ENCODE results near the gene PPP6R3. TPM values are rescaled to one million over a fixed set of nuclear protein-coding genes. Genes with fewer than 3 reads are reported as not detected.

The PPP6R3 gene
- total and polyA plus RNA-seq, 2 of the 13 experiments (the other 11 are each of a cell fraction or from before 2014, with no cell fraction given): 41.2 to 83.4 TPM

DNA sequence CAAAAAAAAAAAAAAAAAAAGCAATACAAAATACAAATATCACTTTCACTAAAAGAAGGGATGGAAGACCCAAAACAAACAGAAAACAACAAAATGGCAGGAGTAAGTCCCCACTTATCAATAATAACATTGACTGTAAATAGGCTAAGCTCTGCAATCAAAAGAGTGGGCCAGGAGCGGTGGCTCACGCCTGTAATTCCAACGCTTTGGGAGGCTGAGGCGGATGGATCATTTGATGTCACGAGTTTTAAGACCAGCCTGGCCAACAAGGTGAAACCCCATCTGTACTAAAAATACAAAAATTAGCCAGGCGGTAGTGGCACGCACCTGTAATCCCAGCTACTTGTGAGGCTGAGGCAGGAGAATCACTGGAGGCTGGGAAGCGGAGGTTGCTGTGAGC, 9.8 kb upstream of the PPP6R3 start:
- Histone ChIP-seq H3K9me3 (ENCODE audit: low read length) (no peaks in the 10 kb centered on the region), H3K27ac (ENCODE audit: extremely low read length, insufficient read depth, low read length) (no peak overlapping the region), H3K36me3 (replicated peaks in 1 of 2; ENCODE audit: control insufficient read depth in 1 of 2, insufficient read depth in 2 of 2, low read length in 2 of 2) (peaks cover 12 to 30% of the 10 kb centered on the region in 2 experiments; a peak in 4 of 5 replicates), H3K4me1 (ENCODE audit: insufficient read depth, low read length) (peaks cover 12% of the 10 kb centered on the region), H3K4me2 (ENCODE audit: low read depth, low read length) (no peak overlapping the region), H3K9ac (ENCODE audit: insufficient read depth, low read depth, low read length) (no peak overlapping the region), H4K20me1 (ENCODE audit: insufficient read depth, low read length) (peaks cover 7% of the 10 kb centered on the region; the same call in 1 of the 2 replicates), H3K79me2 (ENCODE audit: insufficient read depth, low read length) (no peaks in the 10 kb centered on the region), H2AFZ (ENCODE audit: low read length) (no peak overlapping the region), H3K4me3 (replicated peaks in 1 of 3; ENCODE audit: insufficient read depth in 1 of 3, low read depth in 2 of 3, low read length in 3 of 3) (no peak overlapping the region), H3K27me3 (ENCODE audit: control insufficient read depth in 1 of 2, insufficient read depth in 2 of 2, low read length in 2 of 2) (no peaks in the 10 kb centered on the region)
- in situ Hi-C loops (cut with HindIII; ENCODE audit: extremely low pct_ligation_motif_present, low pct_unique_long_range_greater_than_20kb) (no loop called here), intact Hi-C loops (cut with micrococcal nuclease; ENCODE audit: unreplicated experiment) (no loop called here)
- ChIA-PET POLR2A (interaction anchor here (1.5 kb wide), 1 partner anchor 10 kb away, joined by 4 read pairs; the partner anchor contains the start of gene PPP6R3), CTCF (ENCODE audit: low intra/inter-chr PET ratio, low total read pairs) (no interaction called here)
- no peak for TF ChIP-seq GABPB1 (CRISPR knock-in tag; IDR thresholded peaks at IDR 0.05)
- TF ChIP-seq SP4 (CRISPR knock-in tag; IDR thresholded peaks at IDR 0.05): no peak
- TF ChIP-seq KMT2A (CRISPR knock-in tag; IDR thresholded peaks at IDR 0.05): no peak
- TF ChIP-seq, protein P1, sequence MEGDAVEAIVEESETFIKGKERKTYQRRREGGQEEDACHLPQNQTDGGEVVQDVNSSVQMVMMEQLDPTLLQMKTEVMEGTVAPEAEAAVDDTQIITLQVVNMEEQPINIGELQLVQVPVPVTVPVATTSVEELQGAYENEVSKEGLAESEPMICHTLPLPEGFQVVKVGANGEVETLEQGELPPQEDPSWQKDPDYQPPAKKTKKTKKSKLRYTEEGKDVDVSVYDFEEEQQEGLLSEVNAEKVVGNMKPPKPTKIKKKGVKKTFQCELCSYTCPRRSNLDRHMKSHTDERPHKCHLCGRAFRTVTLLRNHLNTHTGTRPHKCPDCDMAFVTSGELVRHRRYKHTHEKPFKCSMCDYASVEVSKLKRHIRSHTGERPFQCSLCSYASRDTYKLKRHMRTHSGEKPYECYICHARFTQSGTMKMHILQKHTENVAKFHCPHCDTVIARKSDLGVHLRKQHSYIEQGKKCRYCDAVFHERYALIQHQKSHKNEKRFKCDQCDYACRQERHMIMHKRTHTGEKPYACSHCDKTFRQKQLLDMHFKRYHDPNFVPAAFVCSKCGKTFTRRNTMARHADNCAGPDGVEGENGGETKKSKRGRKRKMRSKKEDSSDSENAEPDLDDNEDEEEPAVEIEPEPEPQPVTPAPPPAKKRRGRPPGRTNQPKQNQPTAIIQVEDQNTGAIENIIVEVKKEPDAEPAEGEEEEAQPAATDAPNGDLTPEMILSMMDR (CRISPR knock-in tag; IDR thresholded peaks at IDR 0.05): no peak
- no peak for TF ChIP-seq ZNF703 (CRISPR knock-in tag; IDR thresholded peaks at IDR 0.05; ENCODE audit: borderline replicate concordance)
- no peak for TF ChIP-seq BORCS8-MEF2B (CRISPR knock-in tag; IDR thresholded peaks at IDR 0.05)
- no peak for TF ChIP-seq ZNF652 (CRISPR knock-in tag; IDR thresholded peaks at IDR 0.05; ENCODE audit: borderline replicate concordance, low read depth)
- no peak for TF ChIP-seq ATF1 (CRISPR knock-in tag; IDR thresholded peaks at IDR 0.05)
- TF ChIP-seq ISL2 (CRISPR knock-in tag; IDR thresholded peaks at IDR 0.05): no peak
- TF ChIP-seq NAIF1 (CRISPR knock-in tag; IDR thresholded peaks at IDR 0.05; ENCODE audit: borderline replicate concordance): no peak
- TF ChIP-seq EZH2 (conservative IDR thresholded peaks at IDR 0.05; ENCODE audit: low read depth, low read length): no peak
- no peak for TF ChIP-seq ZNF33B (CRISPR knock-in tag; IDR thresholded peaks at IDR 0.05)
- FAIRE-seq (no peak), DNase-seq (ENCODE audit: low spot score) (no peak), ATAC-seq (no peak)
- 97% methylated on average over 8 of the region's 8 CpGs for WGBS (ENCODE audit: low lambda C conversion rate)
- BruUV-seq (replicated peaks): no TSS peak
